ELF-1 (cell line): ENCODE results near the gene LILRB1.
"Not testable (repeated sequence)": the region's sequence is repeated elsewhere in the genome, so short reads cannot be mapped to it uniquely, and the experiment has no call there.

Source experiments
- DNase-seq: peaks from one replicate; pipeline ENCODE4 v3.0.0-alpha.2; 2016; ENCODE audit warnings: low read depth, low spot score

The LILRB1 gene

GRCh38 chr19:54661846-54662481 lies 31.7 kb downstream of the LILRB1 start:
- DNase-seq: no peak

- DNase-seq: no peak
Observed at GRCh38 chr19:54662730-54663129, 32.4 kb downstream of the LILRB1 start, which contains the start of gene LILRB4. Gene LILRB4 (plus strand): TSS chr19:54662985. CDS start chr19:54663034, 49 bp downstream.

- DNase-seq: no peak
Observed at GRCh38 chr19:54665530-54665929, 35.2 kb downstream of the LILRB1 start.

- DNase-seq: peak; percentile 4
Observed at GRCh38 chr19:54667217-54667616, 36.9 kb downstream of the LILRB1 start.

GRCh38 chr19:54668353-54668752 lies 38.1 kb downstream of the LILRB1 start:
- no peak for DNase-seq

GRCh38 chr19:54670576-54671357 lies 40.5 kb downstream of the LILRB1 start:
- DNase-seq: no peak

GRCh38 chr19:54673222-54673621 lies 42.9 kb downstream of the LILRB1 start:
- DNase-seq: no peak

- DNase-seq: peak; percentile 8
Observed at GRCh38 chr19:54674021-54674617, 43.8 kb downstream of the LILRB1 start.

GRCh38 chr19:54676210-54676834 lies 46.0 kb downstream of the LILRB1 start:
- not testable (repeated sequence) for DNase-seq

GRCh38 chr19:54677217-54677616 lies 46.9 kb downstream of the LILRB1 start:
- no peak for DNase-seq

- not testable (repeated sequence) for DNase-seq
Observed at GRCh38 chr19:54681596-54681995, 51.3 kb downstream of the LILRB1 start.

GRCh38 chr19:54682306-54682856 lies 52.1 kb downstream of the LILRB1 start:
- no peak for DNase-seq

- DNase-seq: peak; percentile 28
Observed at GRCh38 chr19:54684527-54684926, 54.2 kb downstream of the LILRB1 start.
